GM19328 (cell line): ENCODE data around the gene MAGI2.

ENCODE experiments used
- ATAC-seq: cut with Tn5 transposase; IDR thresholded peaks from one replicate; pipeline ENCODE4 v1.9.1; 2021; ENCODE audit warnings: mild to moderate bottlenecking, moderate library complexity; ENCODE audit not compliant: unreplicated experiment

The MAGI2 gene

GRCh38 chr7:79453558-79454360, at the start of gene MAGI2:
Gene MAGI2, minus strand, starts transcription at chr7:79453667. Its CDS starts 347 bp downstream, at chr7:79453320.
- no peak for ATAC-seq

- ATAC-seq: no peak
Observed at GRCh38 chr7:79502151-79502550, 48.7 kb upstream of the MAGI2 start.

GRCh38 chr7:79500759-79501158, 47.3 kb upstream of the MAGI2 start:
- ATAC-seq: no peak

- no peak for ATAC-seq
Observed at GRCh38 chr7:79497728-79498127, 44.3 kb upstream of the MAGI2 start.

GRCh38 chr7:79495544-79496272, 42.2 kb upstream of the MAGI2 start:
- ATAC-seq: no peak

GRCh38 chr7:79494046-79494445, 40.6 kb upstream of the MAGI2 start:
- no peak for ATAC-seq

GRCh38 chr7:79489371-79489770, 35.9 kb upstream of the MAGI2 start:
- ATAC-seq: no peak

- no peak for ATAC-seq
Observed at GRCh38 chr7:79478386-79478785, 24.9 kb upstream of the MAGI2 start.

GRCh38 chr7:79475455-79475854, 22.0 kb upstream of the MAGI2 start:
- no peak for ATAC-seq

- no peak for ATAC-seq
Observed at GRCh38 chr7:79471699-79472098, 18.2 kb upstream of the MAGI2 start.

- ATAC-seq: no peak
Observed at GRCh38 chr7:79471283-79471682, 17.8 kb upstream of the MAGI2 start.

- ATAC-seq: no peak
Observed at GRCh38 chr7:79465551-79465950, 12.1 kb upstream of the MAGI2 start.

GRCh38 chr7:79464051-79464450, 10.6 kb upstream of the MAGI2 start:
- no peak for ATAC-seq

GRCh38 chr7:79462390-79462789, 8.9 kb upstream of the MAGI2 start:
- no peak for ATAC-seq

GRCh38 chr7:79461660-79462059, 8.2 kb upstream of the MAGI2 start:
- no peak for ATAC-seq

GRCh38 chr7:79459381-79459780, 5.9 kb upstream of the MAGI2 start:
- no peak for ATAC-seq

GRCh38 chr7:79458796-79459195, 5.3 kb upstream of the MAGI2 start:
- ATAC-seq: no peak

GRCh38 chr7:79455173-79455790, 1.8 kb upstream of the MAGI2 start:
- ATAC-seq: no peak

GRCh38 chr7:79454361-79454960, 994 bp upstream of the MAGI2 start:
- no peak for ATAC-seq

- ATAC-seq: no peak
Observed at GRCh38 chr7:79453266-79453557, 255 bp downstream of the MAGI2 start.

- ATAC-seq: no peak
Observed at GRCh38 chr7:79452495-79453265, 787 bp downstream of the MAGI2 start.
